ENCODE data around the gene CCDC57. TPM values are rescaled to one million over a fixed set of nuclear protein-coding genes. Genes with fewer than 3 reads are reported as not detected.

CCDC57 gene
- total RNA-seq, 1 donor from 2014 or later, result 56.6 TPM

DNA sequence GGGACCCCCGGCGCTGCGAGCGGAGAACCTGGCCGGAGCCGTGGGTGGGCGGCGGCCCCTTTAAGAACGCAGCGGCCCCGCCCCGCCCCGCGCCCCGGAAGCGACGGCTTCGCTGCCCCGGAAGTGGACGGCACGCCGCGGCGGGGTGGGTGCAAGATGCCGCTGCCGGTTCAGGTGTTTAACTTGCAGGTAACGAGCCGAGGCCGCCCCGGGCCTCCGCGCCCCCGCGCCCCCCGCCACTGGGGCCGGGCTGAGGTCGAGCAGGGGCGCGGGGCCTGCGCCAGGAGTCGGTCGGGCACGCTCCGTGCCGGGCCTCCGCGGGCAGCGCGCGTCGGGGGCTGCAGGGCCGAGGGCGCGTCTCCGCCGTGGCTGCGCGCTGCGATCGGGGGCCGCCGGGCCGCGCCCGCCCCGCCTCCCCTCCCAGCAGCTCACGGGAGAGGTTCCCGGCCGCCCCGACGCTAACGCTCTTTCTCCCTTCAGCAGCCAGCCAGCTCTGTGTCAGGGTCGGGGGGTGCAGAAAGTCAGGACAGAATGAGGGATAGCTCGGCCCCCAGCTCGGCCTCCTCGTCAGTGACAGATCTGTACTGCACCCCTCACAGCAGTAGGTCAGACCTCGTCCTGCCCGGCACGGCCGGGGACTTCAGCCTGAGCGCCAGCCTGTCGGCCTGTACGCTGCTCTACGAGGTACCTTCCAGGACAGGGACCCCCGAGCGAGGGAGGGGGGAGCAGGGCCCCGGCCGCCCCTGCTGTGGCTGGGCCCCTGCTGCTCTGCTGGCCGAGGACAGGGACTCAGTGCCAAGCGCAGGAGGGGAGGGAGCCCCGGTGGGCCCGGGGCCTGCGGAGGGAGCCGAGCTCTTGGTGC, 160.6 kb downstream of the CCDC57 start, which contains the start of the genes GPS1 and RFNG:
Gene GPS1, plus strand, starts transcription at position 123 of the 862 bp plus-strand sequence. Its CDS starts 34 bp downstream, at position 157.
Gene RFNG, minus strand, starts transcription at position 36 of the 862 bp plus-strand sequence. CDS start 45 bp downstream, outside the sequence.
- peak; percentile 84 for DNase-seq
- Mint-ChIP-seq H3K4me3 (peak within 1 kb of the TSS; percentile 84), H3K9me3 (no peaks in the 10 kb centered on the region), H3K4me1 (peaks cover 17% of the 10 kb centered on the region), H3K27ac (peak within 1 kb of the TSS; percentile 78), H3K36me3 (ENCODE audit: low read depth) (peaks cover 30% of the 10 kb centered on the region), H3K27me3 (no peaks in the 10 kb centered on the region)
- intact Hi-C loops (cut with micrococcal nuclease), result loop anchor here (1.0 kb wide), 3 partner anchors 13 to 46 kb away; partner anchors contain the start of genes DCXR, DUS1L and FASN
- POLR2A ChIA-PET, result interaction anchor here (1.5 to 4.2 kb wide), 4 partner anchors 13 to 29 kb away, joined by 3 to 30 read pairs (median 5); partner anchors contain the start of genes CENPX, DCXR and LRRC45
- TF ChIP-seq, protein P1, sequence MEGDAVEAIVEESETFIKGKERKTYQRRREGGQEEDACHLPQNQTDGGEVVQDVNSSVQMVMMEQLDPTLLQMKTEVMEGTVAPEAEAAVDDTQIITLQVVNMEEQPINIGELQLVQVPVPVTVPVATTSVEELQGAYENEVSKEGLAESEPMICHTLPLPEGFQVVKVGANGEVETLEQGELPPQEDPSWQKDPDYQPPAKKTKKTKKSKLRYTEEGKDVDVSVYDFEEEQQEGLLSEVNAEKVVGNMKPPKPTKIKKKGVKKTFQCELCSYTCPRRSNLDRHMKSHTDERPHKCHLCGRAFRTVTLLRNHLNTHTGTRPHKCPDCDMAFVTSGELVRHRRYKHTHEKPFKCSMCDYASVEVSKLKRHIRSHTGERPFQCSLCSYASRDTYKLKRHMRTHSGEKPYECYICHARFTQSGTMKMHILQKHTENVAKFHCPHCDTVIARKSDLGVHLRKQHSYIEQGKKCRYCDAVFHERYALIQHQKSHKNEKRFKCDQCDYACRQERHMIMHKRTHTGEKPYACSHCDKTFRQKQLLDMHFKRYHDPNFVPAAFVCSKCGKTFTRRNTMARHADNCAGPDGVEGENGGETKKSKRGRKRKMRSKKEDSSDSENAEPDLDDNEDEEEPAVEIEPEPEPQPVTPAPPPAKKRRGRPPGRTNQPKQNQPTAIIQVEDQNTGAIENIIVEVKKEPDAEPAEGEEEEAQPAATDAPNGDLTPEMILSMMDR (IDR thresholded peaks at IDR 0.05), result no peak
- peak; percentile 91 for ATAC-seq (ENCODE audit: low read depth)
- CTCF ChIA-PET, result interaction anchor here (1.3 to 1.7 kb wide), 2 partner anchors 14 to 92 kb away, joined by 3 to 4 read pairs; partner anchors contain the start of gene DCXR

Other genes starting within 250 kb of the CCDC57 start
- gene ASPSCR1, start 235.2 kb downstream of the CCDC57 start, total RNA-seq, result 40.0 and 50.0 TPM in 2 replicates
- 37.4 and 41.7 TPM in 2 replicates for gene CENPX, start 190.0 kb downstream of the CCDC57 start, total RNA-seq
- gene LRRC45, start 189.5 kb downstream of the CCDC57 start, total RNA-seq, result 10.6 and 10.8 TPM in 2 replicates
- gene RAC3, start 181.2 kb downstream of the CCDC57 start, total RNA-seq, result 0.49 TPM in 1 of 2 replicates, not detected in the other
- gene DCXR, start 175.1 kb downstream of the CCDC57 start, total RNA-seq, result 84.3 and 85.2 TPM in 2 replicates
- 17.7 and 18.7 TPM in 2 replicates for gene RFNG, start 161.0 kb downstream of the CCDC57 start, total RNA-seq
- 88.7 and 94.7 TPM in 2 replicates for gene GPS1, start 160.9 kb downstream of the CCDC57 start, total RNA-seq
- gene DUS1L, start 147.0 kb downstream of the CCDC57 start, total RNA-seq, result 127 and 134 TPM in 2 replicates
- gene FASN, start 114.6 kb downstream of the CCDC57 start, total RNA-seq, result 104 and 121 TPM in 2 replicates
- 24.6 and 26.5 TPM in 2 replicates for gene SLC16A3, start 16.2 kb upstream of the CCDC57 start, total RNA-seq
- 147 and 170 TPM in 2 replicates for gene CSNK1D, start 60.9 kb upstream of the CCDC57 start, total RNA-seq
- 0.32 and 0.42 TPM in 2 replicates for gene CD7, start 104.8 kb upstream of the CCDC57 start, total RNA-seq
- not detected in 2 replicates for gene SECTM1, start 120.9 kb upstream of the CCDC57 start, total RNA-seq
- gene TEX19, start 146.4 kb upstream of the CCDC57 start, total RNA-seq, result not detected in 2 replicates
- not detected in 2 replicates for gene UTS2R, start 158.9 kb upstream of the CCDC57 start, total RNA-seq
- 69.5 and 88.8 TPM in 2 replicates for gene HEXD, start 205.5 kb upstream of the CCDC57 start, total RNA-seq
- 29.5 and 35.0 TPM in 2 replicates for gene OGFOD3, start 205.7 kb upstream of the CCDC57 start, total RNA-seq
- gene CYBC1, start 237.9 kb upstream of the CCDC57 start, total RNA-seq, result 405 and 501 TPM in 2 replicates
- gene NARF, start 245.9 kb upstream of the CCDC57 start, total RNA-seq, result 77.8 and 81.9 TPM in 2 replicates

Data from activated B cell treated with CpG ODN at 0.5 μM for 24 hours (primary cell).